Measurements from ENCODE around the gene SPTBN5.

GRCh38 chr15:41883484-41883825 is 10.4 kb downstream of the SPTBN5 start:
- TF ChIP-seq CTCF (IDR thresholded peaks at IDR 0.05; ENCODE audit: low read depth, low read length): no peak
- TF ChIP-seq EZH2phosphoT487 (IDR thresholded peaks at IDR 0.05; ENCODE audit: low read depth): no peak
